Activated CD4-positive, CD25-positive, alpha-beta regulatory T cell treated with anti-CD3 and anti-CD28 coated beads, Interleukin-2, amount 50 U/mL, for 16 hours (primary cell): Measurements from ENCODE around the gene SCYL2.
"Not testable (repeated sequence)": the region's sequence is repeated elsewhere in the genome, so short reads cannot be mapped to it uniquely, and the experiment has no call there.

Source experiments
- DNase-seq: peaks from one replicate; pipeline ENCODE4 v3.0.0-alpha.2; 2020; ENCODE audit warnings: low read depth, low spot score

SCYL2 gene

GRCh38 chr12:100266835-100267602 lies at the start of gene SCYL2, which contains the start of gene DEPDC4:
TSS of gene SCYL2 (plus strand) at chr12:100267177. CDS start at chr12:100282971, 15,794 bp downstream.
TSS of gene DEPDC4 (minus strand) at chr12:100267079. CDS start at chr12:100267076, 3 bp downstream.
- DNase-seq: peak; percentile 87

GRCh38 chr12:100219328-100220109 lies 47.5 kb upstream of the SCYL2 start:
- no peak for DNase-seq

DNA sequence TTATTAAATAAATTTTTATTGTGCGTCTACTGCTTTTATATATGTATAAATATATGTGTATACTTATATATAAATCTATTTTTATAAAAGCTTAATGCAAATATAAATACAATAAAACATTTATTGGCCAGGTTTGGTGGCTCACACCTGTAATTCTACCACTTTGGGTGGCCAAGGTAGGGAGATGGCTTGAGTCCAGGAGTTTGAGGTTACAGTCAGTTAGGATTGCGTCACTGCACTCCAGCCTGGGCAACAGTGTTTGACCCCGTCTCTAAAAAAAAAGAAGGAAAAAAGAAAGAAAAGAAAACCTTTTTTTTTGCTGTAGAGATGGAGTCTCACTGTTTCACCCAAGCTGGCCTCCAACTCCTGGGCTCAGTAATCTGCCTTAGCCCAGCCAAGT lies 45.5 kb upstream of the SCYL2 start:
- no peak for DNase-seq

DNA sequence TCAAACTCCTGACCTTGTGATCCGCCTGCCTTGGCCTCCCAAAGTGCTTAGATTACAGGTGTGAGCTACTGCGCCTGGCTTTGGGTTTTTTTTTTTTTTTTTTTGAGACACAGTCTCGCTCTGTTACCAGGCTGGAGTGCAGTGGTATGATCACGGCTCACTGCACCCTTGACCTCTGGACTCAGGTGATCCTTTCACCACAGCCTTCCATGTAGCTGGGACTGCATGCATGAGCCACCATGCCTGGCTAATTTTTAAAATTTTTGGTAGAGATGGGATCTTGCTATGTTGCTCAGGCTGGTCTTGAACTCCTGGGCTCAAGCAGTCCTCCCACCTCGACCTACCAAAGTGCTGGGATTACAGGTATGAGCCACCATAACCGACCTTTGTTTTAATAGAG lies 44.8 kb upstream of the SCYL2 start:
- not testable (repeated sequence) for DNase-seq

- DNase-seq: no peak
Observed at GRCh38 chr12:100225491-100225890, 41.5 kb upstream of the SCYL2 start.

GRCh38 chr12:100229036-100229635 lies 37.8 kb upstream of the SCYL2 start:
- DNase-seq: no peak

DNA sequence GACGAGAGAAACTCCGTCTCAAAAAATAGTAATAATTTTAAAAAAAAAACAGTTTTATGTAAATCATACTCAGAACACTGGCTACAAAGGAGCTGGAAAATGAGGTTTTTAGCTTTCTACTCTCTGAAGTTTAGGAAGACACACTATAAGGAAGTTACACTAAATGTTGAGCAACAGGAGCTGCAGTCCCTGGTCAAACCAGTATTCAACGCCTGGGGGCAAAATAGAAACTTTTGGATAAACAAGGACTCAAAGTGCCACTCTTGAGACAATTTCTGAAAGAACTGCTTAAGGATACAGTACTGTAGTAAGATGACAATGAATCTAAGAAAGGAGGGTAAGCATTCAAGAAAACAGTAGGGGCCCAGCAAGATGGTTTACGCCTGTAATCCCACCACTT lies 37.1 kb upstream of the SCYL2 start:
- DNase-seq: no peak

DNA sequence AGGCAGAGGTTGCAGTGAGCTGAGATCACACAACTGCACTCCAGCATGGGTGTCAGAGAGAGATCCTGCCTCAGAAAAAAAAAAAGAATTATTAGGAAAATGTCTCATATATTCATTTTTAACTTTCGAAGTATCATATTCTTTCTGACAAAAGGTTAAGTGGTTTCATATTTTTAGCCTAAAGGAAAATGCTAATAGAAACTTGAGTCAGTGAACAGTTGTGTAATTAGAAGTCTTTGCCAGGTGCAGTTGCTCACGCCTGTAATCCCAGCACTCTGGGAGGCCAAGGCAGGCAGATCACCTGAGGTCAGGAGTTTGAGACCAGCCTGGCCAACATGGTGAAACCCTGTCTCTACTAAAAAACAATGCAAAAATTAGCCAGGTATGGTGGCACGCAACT lies 35.1 kb upstream of the SCYL2 start:
- DNase-seq: not testable (repeated sequence)

DNA sequence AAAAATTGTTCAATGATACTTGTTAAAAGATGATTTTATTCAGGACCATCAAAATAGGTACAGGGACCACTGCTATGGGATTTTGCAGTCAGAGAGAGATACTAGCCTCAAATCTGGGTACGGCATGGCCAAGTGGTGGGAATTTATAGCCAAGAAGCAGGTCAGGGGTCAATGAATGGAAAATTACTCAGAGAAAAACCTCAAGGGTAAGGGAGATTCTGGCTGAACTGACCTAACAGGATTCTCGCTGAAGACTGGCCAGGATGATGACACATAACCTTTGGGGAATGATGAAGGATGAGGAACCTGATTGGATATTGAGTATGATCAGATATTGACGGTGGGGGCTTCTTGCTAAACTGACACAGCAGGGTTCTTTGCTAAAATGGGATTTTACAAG lies 32.8 kb upstream of the SCYL2 start:
- DNase-seq: no peak

DNA sequence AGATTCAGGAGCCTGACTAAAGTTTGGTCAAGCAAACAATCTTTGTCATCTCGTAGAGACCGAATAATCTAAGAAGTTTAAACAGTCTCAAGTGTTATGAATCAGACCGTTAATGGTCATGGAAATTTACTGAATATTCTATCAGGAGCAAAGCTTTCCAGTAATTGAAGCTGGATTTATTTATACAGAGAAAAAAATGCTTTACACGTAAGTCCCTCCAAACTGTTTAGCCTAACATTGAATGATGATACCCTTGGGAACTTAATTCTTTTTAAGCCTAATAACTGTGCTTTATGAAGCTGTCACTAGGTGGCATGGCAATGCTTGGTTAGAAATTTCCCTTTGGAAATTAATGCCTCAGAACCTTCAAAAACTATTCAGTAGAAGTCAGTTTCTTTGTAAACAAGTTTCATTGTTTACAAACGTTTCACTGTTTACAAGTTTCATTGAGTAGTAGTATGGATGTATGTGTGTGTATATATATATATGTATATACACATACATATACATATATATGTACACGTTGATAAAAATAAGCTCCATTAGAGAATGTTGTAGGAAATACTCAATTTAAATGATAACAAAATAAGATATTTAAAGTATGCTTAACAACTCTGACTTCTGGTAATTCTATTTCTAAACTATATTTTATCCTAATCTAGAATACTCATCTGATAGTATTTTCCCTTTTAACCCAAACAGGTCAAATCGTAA lies 32.2 kb upstream of the SCYL2 start:
- no peak for DNase-seq

GRCh38 chr12:100238801-100239200 lies 28.2 kb upstream of the SCYL2 start:
- DNase-seq: no peak

DNA sequence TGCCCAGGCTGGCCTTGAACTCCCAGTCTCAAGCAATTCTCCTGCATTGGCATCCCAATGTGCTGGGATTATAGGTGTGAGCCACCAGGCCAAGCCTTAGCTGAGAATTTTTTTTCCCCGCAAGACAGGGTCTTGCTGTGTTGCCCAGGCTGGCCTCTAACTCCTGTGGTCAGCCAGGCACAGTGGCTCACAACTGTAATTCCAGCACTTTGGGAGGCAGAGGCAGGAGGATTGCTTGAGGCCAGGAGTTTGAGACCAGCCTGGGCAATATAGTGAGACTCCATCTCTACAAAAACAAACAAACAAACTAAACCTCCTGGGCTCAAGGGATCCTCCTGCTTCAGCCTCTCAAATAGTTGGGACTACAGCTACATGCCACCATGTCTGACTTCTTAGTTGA lies 27.4 kb upstream of the SCYL2 start:
- no peak for DNase-seq

DNA sequence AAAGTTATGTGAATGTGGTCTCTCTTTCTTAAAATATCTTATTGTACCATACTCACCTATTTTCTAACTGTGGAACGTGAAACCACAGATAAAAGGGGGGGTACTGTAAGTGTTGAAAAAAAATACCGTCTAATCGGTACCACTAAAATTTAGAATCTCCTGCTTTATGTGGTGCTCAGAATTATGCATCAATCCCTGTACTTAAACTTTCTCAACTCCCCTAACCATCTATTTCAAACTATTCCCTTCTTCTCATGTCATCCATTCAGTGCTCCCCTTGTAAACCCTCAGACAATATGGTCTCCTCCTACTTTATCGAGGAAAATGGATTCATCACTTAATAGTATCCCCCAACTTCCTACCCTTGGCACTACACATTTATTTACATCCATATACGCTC lies 23.8 kb upstream of the SCYL2 start:
- DNase-seq: no peak

GRCh38 chr12:100247765-100248164 lies 19.2 kb upstream of the SCYL2 start:
- DNase-seq: no peak

DNA sequence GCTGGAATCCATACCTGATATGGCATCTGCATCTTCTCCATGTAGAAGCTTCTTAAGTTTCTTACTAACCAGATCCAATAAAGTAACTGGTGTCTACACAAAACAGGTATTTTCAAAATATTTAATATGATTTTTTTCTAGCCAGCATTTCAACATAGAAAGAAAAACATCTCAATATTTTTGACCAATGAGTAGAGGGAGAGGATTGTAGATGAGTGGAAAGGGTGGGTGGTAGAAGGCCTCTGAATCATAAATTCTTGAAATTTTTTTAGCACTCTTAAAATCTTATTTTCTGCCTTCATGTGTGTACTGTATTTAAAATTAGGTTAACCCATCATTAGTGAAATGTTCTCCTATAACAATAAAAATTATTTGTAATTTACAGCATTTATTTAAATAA lies 18.1 kb upstream of the SCYL2 start:
- DNase-seq: no peak

DNA sequence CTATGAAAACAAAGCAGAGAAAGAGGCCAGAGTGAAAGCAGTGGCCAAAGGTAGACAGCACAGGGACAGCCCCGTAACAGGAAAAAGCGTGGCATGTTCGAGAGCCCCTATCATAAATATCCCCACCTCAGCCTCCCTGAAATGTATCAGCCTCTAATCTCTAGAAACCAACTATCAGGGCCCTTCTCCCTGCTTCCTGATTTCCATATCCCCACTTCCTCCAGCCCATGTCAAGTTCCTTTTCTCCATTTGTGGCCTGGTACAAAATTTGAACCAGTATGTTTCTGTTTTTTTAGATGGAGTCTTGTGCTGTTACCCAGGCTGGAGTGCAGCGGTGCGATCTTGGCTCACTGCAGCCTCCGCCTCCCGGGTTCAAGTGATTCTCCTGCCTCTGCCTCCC lies 17.0 kb upstream of the SCYL2 start:
- DNase-seq: no peak

- DNase-seq: no peak
Observed at GRCh38 chr12:100251917-100252316, 15.1 kb upstream of the SCYL2 start.

DNA sequence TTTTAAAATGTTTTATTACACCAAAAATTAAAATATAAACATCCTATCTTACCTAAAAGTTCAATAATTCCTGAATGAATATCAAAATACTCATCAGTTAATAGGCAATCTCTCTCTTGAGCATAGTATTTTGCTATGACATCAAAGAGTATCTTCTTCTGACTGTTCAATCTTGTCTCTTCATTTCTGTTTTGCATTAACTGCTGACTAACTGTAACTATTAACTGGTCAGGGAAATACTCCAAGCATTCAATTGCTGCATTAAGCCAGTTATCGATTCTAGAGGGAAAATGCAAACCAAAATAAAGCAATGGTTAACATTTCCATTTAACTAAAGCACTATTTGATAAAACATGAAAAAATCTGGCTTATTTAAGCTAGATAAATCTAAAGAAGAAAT lies 13.5 kb upstream of the SCYL2 start:
- no peak for DNase-seq

DNA sequence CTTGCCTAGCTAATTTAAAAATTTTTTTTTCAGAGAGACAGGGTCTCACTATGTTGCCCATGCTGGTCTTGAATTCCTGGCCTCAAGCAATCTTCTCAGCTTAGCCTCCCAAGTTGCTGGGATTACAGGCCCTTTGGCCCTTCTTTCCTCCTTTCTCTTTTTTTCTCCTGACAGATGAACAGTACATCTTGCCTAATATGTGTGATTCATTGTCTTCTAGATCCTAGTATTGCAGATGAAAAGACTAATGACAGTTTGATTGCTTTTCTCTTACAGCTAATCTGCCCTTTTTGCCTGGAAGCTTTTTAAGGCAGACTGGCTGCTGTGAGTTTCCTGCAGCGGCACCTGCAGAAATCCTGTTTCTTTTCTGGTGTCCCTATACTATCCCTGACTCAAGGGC lies 12.1 kb upstream of the SCYL2 start:
- no peak for DNase-seq

- no peak for DNase-seq
Observed at GRCh38 chr12:100258127-100258526, 8.8 kb upstream of the SCYL2 start.

GRCh38 chr12:100263131-100263530 lies 3.8 kb upstream of the SCYL2 start:
- no peak for DNase-seq

- DNase-seq: not testable (repeated sequence)
Observed at GRCh38 chr12:100265107-100265506, 1.9 kb upstream of the SCYL2 start.
